A673 (cell line): ENCODE data around the gene TAS2R40. TPM values are rescaled to one million over a fixed set of nuclear protein-coding genes. Genes with fewer than 3 reads are reported as not detected.

ENCODE experiments used
- BruUV-seq: library from RNA; stranded (reverse); fragments of 400-500 nt; replicated peaks from 2 replicates; lab custom pipeline; 2021; lab: Mats Ljungman, UMichigan
- CTCF ChIA-PET: fragments of 300-600 bp; sonication (Branson Sonifier 250); formaldehyde crosslinking; loops from one replicate; lab custom pipeline; 2022; ENCODE audit warnings: antibody characterized with exemption; lab: Charles Lee
- POLR2A ChIA-PET: fragments of 300-600 bp; sonication (Branson Sonifier 250); formaldehyde crosslinking; loops from one replicate; lab custom pipeline; 2022; ENCODE audit warnings: antibody characterized with exemption; ENCODE audit not compliant: low non-redundant PET; lab: Charles Lee
- DNase-seq: peaks from one replicate; pipeline ENCODE4 v3.0.0-alpha.2; 2015; ENCODE audit warnings: low spot score
- H3K27ac ChIP-seq: fragments of 200-600 bp; sonication (generic); 2 replicates; pipeline ENCODE4 v1.5.1; 2016; ENCODE audit warnings: mixed run types, low read depth, mild to moderate bottlenecking, mixed read lengths, antibody characterized with exemption, low read length; ENCODE audit not compliant: poor library complexity, severe bottlenecking
- H3K27me3 ChIP-seq: fragments of 200-600 bp; sonication (generic); replicated peaks from 2 replicates; pipeline ENCODE4 v1.6.1; 2017; ENCODE audit warnings: mixed run types, low read depth, mild to moderate bottlenecking, mixed read lengths, antibody characterized with exemption, low read length; ENCODE audit not compliant: insufficient read depth, poor library complexity
- H3K36me3 ChIP-seq: fragments of 200-600 bp; sonication (generic); 2 replicates; pipeline ENCODE4 v1.6.1; 2016; ENCODE audit warnings: mixed run types, mild to moderate bottlenecking, mixed read lengths, antibody characterized with exemption, low read length; ENCODE audit not compliant: insufficient read depth, poor library complexity, severe bottlenecking
- H3K4me1 ChIP-seq: fragments of 200-600 bp; sonication (generic); 2 replicates; pipeline ENCODE4 v1.6.1; 2017; ENCODE audit warnings: mixed run types, mild to moderate bottlenecking, mixed read lengths, antibody characterized with exemption, low read length; ENCODE audit not compliant: insufficient read depth, poor library complexity, severe bottlenecking
- H3K4me3 ChIP-seq: fragments of 200-600 bp; sonication (generic); 2 replicates; pipeline ENCODE4 v1.5.1; 2016; ENCODE audit warnings: low read depth, mixed run types, mild to moderate bottlenecking, mixed read lengths, low read length; ENCODE audit not compliant: poor library complexity, severe bottlenecking
- H3K9me3 ChIP-seq: fragments of 200-600 bp; sonication (generic); 2 replicates; pipeline ENCODE4 v1.6.1; 2016; ENCODE audit warnings: mixed run types, low read depth, mild to moderate bottlenecking, mixed read lengths, antibody characterized with exemption, low read length; ENCODE audit not compliant: poor library complexity, severe bottlenecking
- EZH2 ChIP-seq: fragments of 200-600 bp; sonication (generic); IDR thresholded peaks from 2 replicates; pipeline ENCODE4 v1.6.1; 2017; ENCODE audit warnings: borderline replicate concordance, low read depth, mild to moderate bottlenecking, mixed read lengths, antibody characterized with exemption, low read length; ENCODE audit not compliant: poor library complexity, severe bottlenecking
- intact Hi-C: fragments of 100-400 bp; cut with micrococcal nuclease; formaldehyde crosslinking; loops from one replicate; pipeline ENCODE4 v1.10.0; 2022; ENCODE audit not compliant: unreplicated experiment
- total RNA-seq: library from RNA; stranded (reverse); gene quantifications from 2 replicates; pipeline ENCODE4 v1.2.3, GENCODE V29; 2021
- TF ChIP-seq, protein P1 (sequence below): fragments of 300-800, 200-600 bp; sonication (generic); conservative IDR thresholded peaks from 2 replicates; pipeline ENCODE4 v1.5.1; 2017; ENCODE audit warnings: low read depth, mild to moderate bottlenecking, antibody characterized with exemption, low read length, moderate library complexity, mixed read lengths

Gene TAS2R40
- total RNA-seq, 1 experiment from 2014 or later: not detected

DNA sequence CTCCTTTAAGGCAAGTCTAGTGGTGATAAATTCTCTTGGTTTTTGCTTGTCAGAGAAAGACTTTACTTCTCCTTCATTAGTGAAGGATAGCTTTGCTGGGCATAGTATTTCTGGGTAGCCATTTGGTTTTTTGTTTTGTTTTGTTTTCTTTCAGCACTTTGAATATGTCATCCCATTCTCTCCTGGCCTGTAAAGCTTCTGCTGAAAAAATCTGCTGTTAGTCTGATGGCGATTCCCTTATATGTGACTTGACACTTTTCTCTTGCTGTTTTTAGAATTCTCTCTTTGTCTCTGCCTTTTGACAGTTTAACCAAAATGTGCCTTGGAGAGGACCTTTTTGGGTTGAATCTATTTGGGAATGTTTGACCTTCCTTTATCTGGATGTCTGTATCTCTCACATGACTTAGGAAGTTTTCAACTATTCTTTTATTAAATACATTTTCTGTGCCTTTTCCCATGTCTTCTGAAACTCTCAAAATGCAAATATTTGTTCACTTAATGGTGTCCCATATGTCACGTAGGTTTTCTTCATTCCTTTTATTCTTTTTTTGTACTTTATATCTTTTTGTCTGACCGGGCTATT is 14.7 kb downstream of the TAS2R40 start:
- ChIA-PET POLR2A (no interaction called here), CTCF (no interaction called here)
- Histone ChIP-seq H3K4me1 (peaks cover 4% of the 10 kb centered on the region), H3K9me3 (no peaks in the 10 kb centered on the region), H3K36me3 (no peaks in the 10 kb centered on the region), H3K4me3 (no peak overlapping the region), H3K27me3 (no peaks in the 10 kb centered on the region), H3K27ac (no peak overlapping the region)
- DNase-seq: no peak
- intact Hi-C loops: no loop called here
- BruUV-seq: no TSS peak
- TF ChIP-seq EZH2: no peak
- TF ChIP-seq, protein P1, sequence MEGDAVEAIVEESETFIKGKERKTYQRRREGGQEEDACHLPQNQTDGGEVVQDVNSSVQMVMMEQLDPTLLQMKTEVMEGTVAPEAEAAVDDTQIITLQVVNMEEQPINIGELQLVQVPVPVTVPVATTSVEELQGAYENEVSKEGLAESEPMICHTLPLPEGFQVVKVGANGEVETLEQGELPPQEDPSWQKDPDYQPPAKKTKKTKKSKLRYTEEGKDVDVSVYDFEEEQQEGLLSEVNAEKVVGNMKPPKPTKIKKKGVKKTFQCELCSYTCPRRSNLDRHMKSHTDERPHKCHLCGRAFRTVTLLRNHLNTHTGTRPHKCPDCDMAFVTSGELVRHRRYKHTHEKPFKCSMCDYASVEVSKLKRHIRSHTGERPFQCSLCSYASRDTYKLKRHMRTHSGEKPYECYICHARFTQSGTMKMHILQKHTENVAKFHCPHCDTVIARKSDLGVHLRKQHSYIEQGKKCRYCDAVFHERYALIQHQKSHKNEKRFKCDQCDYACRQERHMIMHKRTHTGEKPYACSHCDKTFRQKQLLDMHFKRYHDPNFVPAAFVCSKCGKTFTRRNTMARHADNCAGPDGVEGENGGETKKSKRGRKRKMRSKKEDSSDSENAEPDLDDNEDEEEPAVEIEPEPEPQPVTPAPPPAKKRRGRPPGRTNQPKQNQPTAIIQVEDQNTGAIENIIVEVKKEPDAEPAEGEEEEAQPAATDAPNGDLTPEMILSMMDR: no peak

DNA sequence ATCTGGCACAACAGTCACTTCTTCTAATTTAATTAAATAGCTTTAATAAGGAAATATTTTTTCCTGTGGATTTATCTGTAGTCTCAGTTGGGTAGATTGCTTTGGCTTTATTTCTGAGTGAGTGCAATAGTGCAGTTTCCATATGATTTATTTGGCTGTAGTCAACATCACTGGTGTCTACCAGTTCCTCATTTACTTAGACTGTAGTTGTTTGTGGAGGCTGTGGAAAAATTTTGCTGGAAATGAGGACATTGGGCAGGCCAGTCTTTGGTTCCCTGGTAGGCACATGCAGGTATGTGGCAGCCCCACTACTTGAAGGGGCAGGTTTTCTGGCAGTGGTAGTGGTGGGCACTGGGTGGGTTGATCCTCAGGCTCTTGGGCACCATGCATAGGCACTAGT is 15.5 kb downstream of the TAS2R40 start:
- H3K4me3 ChIP-seq: no peak overlapping the region
- DNase-seq: no peak
- no peaks in the 10 kb centered on the region for H3K36me3 ChIP-seq
- H3K27me3 ChIP-seq: no peaks in the 10 kb centered on the region
- no TSS peak for BruUV-seq
- ChIA-PET CTCF (no interaction called here), POLR2A (no interaction called here)
- intact Hi-C loops: no loop called here
- H3K9me3 ChIP-seq: no peaks in the 10 kb centered on the region
- H3K4me1 ChIP-seq: peaks cover 4% of the 10 kb centered on the region
- TF ChIP-seq EZH2: no peak
- TF ChIP-seq, protein P1: no peak
- no peak overlapping the region for H3K27ac ChIP-seq

DNA sequence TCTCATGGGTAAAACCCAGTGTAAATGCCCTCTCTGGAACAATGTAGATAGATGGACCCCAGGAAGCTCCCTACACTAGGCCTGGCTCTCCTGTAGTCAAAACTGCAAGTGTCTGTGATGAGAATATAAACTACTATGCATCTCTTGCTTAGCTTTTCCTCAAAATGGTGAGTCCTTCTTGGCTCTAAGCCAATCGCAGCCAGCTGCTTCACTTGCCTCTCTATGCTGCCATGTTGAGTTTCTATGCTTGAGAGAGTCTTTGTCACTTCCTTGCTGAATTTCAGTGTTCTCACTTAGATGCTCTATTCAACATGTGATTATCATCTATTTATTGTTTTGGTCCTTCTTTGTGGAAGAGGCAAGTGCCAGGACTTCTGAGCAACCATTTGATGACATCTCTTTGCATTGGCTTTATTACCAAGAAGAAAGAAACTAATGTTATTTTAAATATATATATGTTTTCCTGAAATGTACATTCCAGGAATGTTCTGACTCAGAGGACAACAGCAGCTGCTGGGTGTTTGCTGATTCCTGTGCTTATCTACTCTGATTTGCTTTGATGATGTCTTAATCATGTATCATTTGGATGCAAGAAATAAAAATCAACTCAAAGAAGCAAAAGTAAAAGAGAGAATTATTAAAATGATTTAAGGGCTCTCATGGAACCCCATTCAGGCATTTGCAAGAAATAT is 16.6 kb downstream of the TAS2R40 start:
- Histone ChIP-seq H3K4me3 (no peak overlapping the region), H3K4me1 (peaks cover 4% of the 10 kb centered on the region), H3K27ac (no peak overlapping the region), H3K27me3 (no peaks in the 10 kb centered on the region), H3K36me3 (no peaks in the 10 kb centered on the region), H3K9me3 (no peaks in the 10 kb centered on the region)
- BruUV-seq: no TSS peak
- ChIA-PET CTCF (no interaction called here), POLR2A (no interaction called here)
- no peak for TF ChIP-seq EZH2
- TF ChIP-seq, protein P1: no peak
- no peak for DNase-seq
- intact Hi-C loops: no loop called here
